Activated naive CD4-positive, alpha-beta T cell treated with anti-CD3 and anti-CD28 coated beads, Interleukin-2, amount 50 U/mL, for 24 hours (primary cell): ENCODE measurements around the gene PLEKHM1.

Experiments used
- H3K27ac Mint-ChIP-seq: one replicate; pipeline ENCODE4 v1.8.0; 2021; ENCODE audit warnings: mild to moderate bottlenecking, mixed read lengths
- H3K27me3 Mint-ChIP-seq: one replicate; pipeline ENCODE4 v1.8.0; 2021; ENCODE audit warnings: mixed read lengths
- H3K36me3 Mint-ChIP-seq: one replicate; pipeline ENCODE4 v1.8.0; 2021; ENCODE audit warnings: mixed read lengths
- H3K4me1 Mint-ChIP-seq: one replicate; pipeline ENCODE4 v1.8.0; 2021; ENCODE audit warnings: mixed read lengths
- H3K4me3 Mint-ChIP-seq: one replicate; pipeline ENCODE4 v1.8.0; 2021; ENCODE audit warnings: mild to moderate bottlenecking, mixed read lengths
- H3K9me3 Mint-ChIP-seq: one replicate; pipeline ENCODE4 v1.8.0; 2021; ENCODE audit warnings: mixed read lengths

The PLEKHM1 gene

GRCh38 chr17:45425125-45425983 lies 65.2 kb downstream of the PLEKHM1 start:
- Mint-ChIP-seq H3K36me3 (no peaks in the 10 kb centered on the region), H3K9me3 (no peaks in the 10 kb centered on the region), H3K27me3 (no peaks in the 10 kb centered on the region), H3K4me1 (peaks cover 14% of the 10 kb centered on the region), H3K4me3 (no peak overlapping the region), H3K27ac (no peak overlapping the region)

DNA sequence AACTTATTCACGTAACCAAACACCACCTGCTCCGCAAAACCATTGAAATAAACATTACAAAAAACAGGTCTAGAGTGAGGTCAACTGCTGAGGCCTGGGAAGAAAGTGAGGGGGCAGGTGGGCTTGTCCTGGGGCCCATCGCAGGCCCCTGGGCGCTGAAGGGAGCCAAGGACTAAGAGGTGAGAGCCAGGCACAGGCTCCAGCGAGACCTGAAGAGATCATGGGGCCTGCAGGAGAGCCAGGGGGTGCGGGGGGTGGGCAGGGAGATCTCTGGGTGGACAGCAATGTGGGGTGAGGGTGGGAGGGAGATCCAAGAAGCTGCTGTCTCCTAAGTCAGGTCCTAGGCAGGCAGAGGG lies 65.8 kb downstream of the PLEKHM1 start:
- peaks cover 14% of the 10 kb centered on the region for H3K4me1 Mint-ChIP-seq
- H3K27ac Mint-ChIP-seq, result no peak overlapping the region
- H3K36me3 Mint-ChIP-seq, result no peaks in the 10 kb centered on the region
- no peaks in the 10 kb centered on the region for H3K27me3 Mint-ChIP-seq
- H3K4me3 Mint-ChIP-seq, result no peak overlapping the region
- no peaks in the 10 kb centered on the region for H3K9me3 Mint-ChIP-seq

GRCh38 chr17:45423975-45424335 lies 66.6 kb downstream of the PLEKHM1 start:
- Mint-ChIP-seq H3K27ac (no peak overlapping the region), H3K4me1 (peaks cover 11% of the 10 kb centered on the region), H3K36me3 (no peaks in the 10 kb centered on the region), H3K27me3 (no peaks in the 10 kb centered on the region), H3K9me3 (no peaks in the 10 kb centered on the region), H3K4me3 (no peak overlapping the region)

DNA sequence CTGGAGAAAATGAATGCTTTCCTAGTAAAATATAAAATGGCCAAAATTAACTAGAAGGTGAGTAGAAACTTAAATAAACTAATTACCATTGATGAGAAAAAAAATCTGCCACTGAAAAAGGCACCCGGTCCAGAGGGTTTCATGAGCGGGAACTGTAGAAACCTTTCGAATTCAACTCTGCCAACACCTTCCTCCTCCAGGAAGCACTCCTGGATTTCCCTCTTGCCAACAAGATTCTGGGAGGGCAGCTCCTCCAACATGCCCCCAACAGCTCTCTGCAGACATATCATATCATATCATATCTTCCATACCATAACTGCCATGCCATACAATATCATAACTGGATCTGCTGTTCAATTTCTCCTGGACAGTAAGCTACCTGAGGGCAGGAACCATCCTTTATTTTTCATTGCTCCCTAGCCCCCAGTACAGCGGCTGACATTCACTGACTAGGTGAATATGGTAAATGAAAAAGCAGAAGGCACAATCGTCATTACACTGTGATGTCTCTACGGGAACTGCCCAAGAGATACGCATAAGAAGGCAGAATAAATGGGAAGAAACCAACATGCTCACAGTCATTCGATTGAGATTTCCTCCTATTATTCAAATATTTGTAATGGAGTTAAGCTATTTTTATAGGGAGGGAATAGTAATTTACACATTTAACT lies 67.1 kb downstream of the PLEKHM1 start:
- no peaks in the 10 kb centered on the region for H3K36me3 Mint-ChIP-seq
- H3K9me3 Mint-ChIP-seq, result no peaks in the 10 kb centered on the region
- peaks cover 7% of the 10 kb centered on the region for H3K4me1 Mint-ChIP-seq
- H3K27me3 Mint-ChIP-seq, result no peaks in the 10 kb centered on the region
- no peak overlapping the region for H3K27ac Mint-ChIP-seq
- no peak overlapping the region for H3K4me3 Mint-ChIP-seq

- Mint-ChIP-seq H3K27ac (no peak overlapping the region), H3K36me3 (peaks cover 1% of the 10 kb centered on the region), H3K27me3 (no peaks in the 10 kb centered on the region), H3K4me3 (no peak overlapping the region), H3K4me1 (peaks cover 26% of the 10 kb centered on the region), H3K9me3 (no peaks in the 10 kb centered on the region)
Observed at GRCh38 chr17:45414990-45415881, 75.3 kb downstream of the PLEKHM1 start.

DNA sequence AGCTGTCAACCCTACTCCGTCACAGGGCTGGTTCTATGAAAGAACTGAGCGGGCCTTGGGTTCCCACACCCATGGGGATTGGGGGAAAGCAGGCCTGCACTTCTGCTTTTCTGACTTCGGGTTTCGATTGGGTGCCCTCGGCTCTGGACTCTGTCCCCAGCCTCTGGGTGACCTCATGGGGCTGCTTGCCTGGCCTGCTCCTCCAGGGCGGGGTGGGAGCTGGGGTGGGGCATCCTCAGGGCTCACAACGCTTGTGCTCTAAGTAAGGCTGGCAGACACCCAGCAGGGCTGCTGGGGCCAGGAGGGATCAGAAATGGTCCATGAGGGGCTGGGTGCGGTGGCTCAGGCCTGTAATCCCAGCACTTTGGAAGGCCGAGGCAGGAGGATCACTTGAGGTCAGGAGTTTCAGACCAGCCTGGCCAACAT lies 77.0 kb downstream of the PLEKHM1 start:
- Mint-ChIP-seq H3K4me1 (peaks cover 35% of the 10 kb centered on the region), H3K36me3 (peaks cover 1% of the 10 kb centered on the region), H3K9me3 (no peaks in the 10 kb centered on the region), H3K27me3 (no peaks in the 10 kb centered on the region), H3K4me3 (no peak overlapping the region), H3K27ac (no peak overlapping the region)

GRCh38 chr17:45411348-45412105 lies 79.0 kb downstream of the PLEKHM1 start:
- H3K4me3 Mint-ChIP-seq, result peak overlapping the region; percentile 98
- peaks cover 51% of the 10 kb centered on the region for H3K4me1 Mint-ChIP-seq
- no peaks in the 10 kb centered on the region for H3K9me3 Mint-ChIP-seq
- peak overlapping the region; percentile 97 for H3K27ac Mint-ChIP-seq
- H3K36me3 Mint-ChIP-seq, result peaks cover 1% of the 10 kb centered on the region
- H3K27me3 Mint-ChIP-seq, result no peaks in the 10 kb centered on the region

DNA sequence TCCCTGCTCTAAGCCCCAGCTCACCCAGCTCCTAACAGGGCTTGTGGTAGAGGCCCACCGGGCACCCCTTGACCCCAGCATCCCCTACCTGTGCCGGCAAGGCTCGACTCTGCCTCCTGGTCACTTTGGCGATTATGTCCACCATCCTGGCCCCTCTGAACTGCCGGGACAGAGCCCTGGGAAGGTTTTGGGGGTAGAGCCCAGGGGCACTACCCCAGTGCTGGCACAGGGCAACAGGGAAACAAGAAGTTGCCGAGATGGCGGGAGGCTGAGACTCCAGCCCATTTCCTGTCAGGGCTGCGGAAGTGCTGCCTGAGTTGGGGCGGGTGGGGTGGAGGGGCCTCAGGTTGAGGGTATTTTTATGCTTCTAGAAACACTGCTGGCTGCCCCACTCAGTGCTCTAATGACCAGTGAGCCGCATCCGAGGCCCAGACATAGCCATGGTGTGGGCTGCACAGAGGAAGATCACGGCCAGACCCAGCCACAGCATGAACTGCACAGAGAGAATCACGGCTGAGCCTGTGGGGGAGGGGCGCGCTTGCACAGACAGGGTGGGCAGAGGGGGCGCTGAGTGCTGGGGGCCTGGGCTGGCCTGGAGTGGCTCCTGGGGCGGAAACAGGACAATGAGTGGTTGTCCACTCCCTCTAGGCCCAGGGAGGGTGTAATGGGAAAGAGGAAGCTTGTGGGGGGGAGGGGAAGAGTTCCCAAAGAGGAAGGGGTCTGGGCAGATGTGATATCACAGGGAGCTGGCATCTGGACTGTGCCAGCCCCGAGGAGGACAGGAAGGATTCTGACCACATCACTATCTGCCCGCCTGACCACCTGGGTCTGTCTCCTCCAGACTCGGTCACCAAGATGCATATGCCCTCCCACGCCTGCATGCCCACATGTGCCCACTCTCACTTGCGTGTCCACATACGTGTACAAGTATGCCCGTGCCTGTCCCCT lies 80.1 kb downstream of the PLEKHM1 start:
- no peaks in the 10 kb centered on the region for H3K36me3 Mint-ChIP-seq
- no peaks in the 10 kb centered on the region for H3K27me3 Mint-ChIP-seq
- no peaks in the 10 kb centered on the region for H3K9me3 Mint-ChIP-seq
- H3K4me3 Mint-ChIP-seq, result peak overlapping the region; percentile 98
- peak overlapping the region; percentile 97 for H3K27ac Mint-ChIP-seq
- H3K4me1 Mint-ChIP-seq, result peaks cover 53% of the 10 kb centered on the region

GRCh38 chr17:45409659-45410076 lies 80.9 kb downstream of the PLEKHM1 start:
- peak overlapping the region; percentile 97 for H3K27ac Mint-ChIP-seq
- peaks cover 49% of the 10 kb centered on the region for H3K4me1 Mint-ChIP-seq
- no peaks in the 10 kb centered on the region for H3K27me3 Mint-ChIP-seq
- no peaks in the 10 kb centered on the region for H3K9me3 Mint-ChIP-seq
- peaks cover 1% of the 10 kb centered on the region for H3K36me3 Mint-ChIP-seq
- H3K4me3 Mint-ChIP-seq, result peak overlapping the region; percentile 98

DNA sequence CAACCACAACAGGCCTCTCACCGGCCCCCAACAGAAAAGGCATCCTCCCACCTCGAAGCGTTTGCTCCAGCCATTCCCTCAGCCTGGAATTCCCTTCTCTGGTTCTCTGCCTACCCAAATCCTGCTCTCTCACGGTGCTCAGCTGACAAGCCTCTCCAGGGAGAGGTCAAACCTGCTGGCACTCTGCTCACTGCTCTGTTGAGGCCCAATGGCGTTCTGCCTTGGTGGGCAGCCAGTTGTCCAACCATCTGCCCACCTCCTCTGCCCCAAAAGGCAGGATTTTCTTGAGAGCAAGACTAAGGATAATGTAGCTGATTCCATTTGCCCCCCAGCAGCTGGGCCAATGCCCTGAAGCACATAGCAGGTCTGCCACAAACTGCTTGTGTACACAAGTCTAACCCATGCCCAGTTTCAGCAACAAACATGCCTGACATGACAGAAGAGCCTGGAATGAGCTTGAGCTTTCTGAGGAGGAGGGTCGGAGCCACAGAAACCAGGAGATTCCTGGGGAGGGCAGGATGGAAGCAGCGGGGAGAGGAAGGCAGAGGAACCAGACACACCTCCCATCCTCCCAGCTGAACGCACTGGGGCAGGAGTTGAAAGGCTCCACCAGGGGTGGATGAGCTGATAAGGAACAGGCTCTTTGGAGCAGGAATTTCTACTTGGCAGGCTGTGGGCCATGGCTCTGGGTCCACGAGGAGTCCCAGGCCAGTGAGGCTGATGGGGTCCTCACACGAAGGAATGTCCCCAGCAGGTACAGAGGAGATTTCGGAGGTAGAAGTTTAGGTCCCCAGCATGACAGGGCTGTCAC lies 81.7 kb downstream of the PLEKHM1 start:
- Mint-ChIP-seq H3K4me1 (peaks cover 49% of the 10 kb centered on the region), H3K36me3 (peaks cover 3% of the 10 kb centered on the region), H3K4me3 (peak overlapping the region; percentile 98), H3K9me3 (no peaks in the 10 kb centered on the region), H3K27me3 (no peaks in the 10 kb centered on the region), H3K27ac (peak overlapping the region; percentile 97)

- H3K4me1 Mint-ChIP-seq, result peaks cover 37% of the 10 kb centered on the region
- H3K27ac Mint-ChIP-seq, result peak overlapping the region; percentile 70
- H3K9me3 Mint-ChIP-seq, result no peaks in the 10 kb centered on the region
- peaks cover 3% of the 10 kb centered on the region for H3K36me3 Mint-ChIP-seq
- H3K27me3 Mint-ChIP-seq, result no peaks in the 10 kb centered on the region
- H3K4me3 Mint-ChIP-seq, result no peak overlapping the region
Observed at GRCh38 chr17:45406107-45406506, 84.4 kb downstream of the PLEKHM1 start.

GRCh38 chr17:45405250-45406086 lies 85.1 kb downstream of the PLEKHM1 start:
- Mint-ChIP-seq H3K9me3 (no peaks in the 10 kb centered on the region), H3K27me3 (no peaks in the 10 kb centered on the region), H3K27ac (no peak overlapping the region), H3K36me3 (peaks cover 3% of the 10 kb centered on the region), H3K4me3 (no peak overlapping the region), H3K4me1 (peaks cover 32% of the 10 kb centered on the region)

DNA sequence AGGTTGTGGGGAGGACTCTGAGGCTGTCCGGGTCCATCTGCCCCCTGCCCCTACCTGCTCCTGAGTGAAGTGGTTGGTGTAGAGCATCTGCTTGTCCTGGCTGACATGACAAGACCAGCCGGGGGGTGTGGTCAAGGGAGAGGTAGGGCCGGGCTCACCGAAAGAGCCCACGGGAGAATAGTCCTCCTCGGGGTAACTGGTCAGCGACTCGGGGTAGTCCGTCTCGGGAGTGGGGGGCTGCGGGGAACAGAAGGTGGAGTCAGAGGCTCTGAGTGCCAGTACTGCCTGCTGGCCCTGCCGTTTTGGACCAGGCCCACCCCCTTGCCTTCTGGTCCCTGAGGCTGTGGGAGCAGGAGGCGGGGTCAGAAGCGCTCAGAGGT lies 85.7 kb downstream of the PLEKHM1 start:
- Mint-ChIP-seq H3K27ac (no peak overlapping the region), H3K4me3 (no peak overlapping the region), H3K4me1 (peaks cover 30% of the 10 kb centered on the region), H3K36me3 (peaks cover 3% of the 10 kb centered on the region), H3K9me3 (no peaks in the 10 kb centered on the region), H3K27me3 (no peaks in the 10 kb centered on the region)
